GM21360 (cell line): ENCODE measurements around the gene ULBP2.
"Not testable (repeated sequence)": the region's sequence is repeated elsewhere in the genome, so short reads cannot be mapped to it uniquely, and the experiment has no call there.

Experiments
- ATAC-seq: cut with Tn5 transposase; IDR thresholded peaks from one replicate; pipeline ENCODE4 v1.9.1; 2021; ENCODE audit warnings: mild to moderate bottlenecking, moderate library complexity; ENCODE audit not compliant: unreplicated experiment

The ULBP2 gene

DNA sequence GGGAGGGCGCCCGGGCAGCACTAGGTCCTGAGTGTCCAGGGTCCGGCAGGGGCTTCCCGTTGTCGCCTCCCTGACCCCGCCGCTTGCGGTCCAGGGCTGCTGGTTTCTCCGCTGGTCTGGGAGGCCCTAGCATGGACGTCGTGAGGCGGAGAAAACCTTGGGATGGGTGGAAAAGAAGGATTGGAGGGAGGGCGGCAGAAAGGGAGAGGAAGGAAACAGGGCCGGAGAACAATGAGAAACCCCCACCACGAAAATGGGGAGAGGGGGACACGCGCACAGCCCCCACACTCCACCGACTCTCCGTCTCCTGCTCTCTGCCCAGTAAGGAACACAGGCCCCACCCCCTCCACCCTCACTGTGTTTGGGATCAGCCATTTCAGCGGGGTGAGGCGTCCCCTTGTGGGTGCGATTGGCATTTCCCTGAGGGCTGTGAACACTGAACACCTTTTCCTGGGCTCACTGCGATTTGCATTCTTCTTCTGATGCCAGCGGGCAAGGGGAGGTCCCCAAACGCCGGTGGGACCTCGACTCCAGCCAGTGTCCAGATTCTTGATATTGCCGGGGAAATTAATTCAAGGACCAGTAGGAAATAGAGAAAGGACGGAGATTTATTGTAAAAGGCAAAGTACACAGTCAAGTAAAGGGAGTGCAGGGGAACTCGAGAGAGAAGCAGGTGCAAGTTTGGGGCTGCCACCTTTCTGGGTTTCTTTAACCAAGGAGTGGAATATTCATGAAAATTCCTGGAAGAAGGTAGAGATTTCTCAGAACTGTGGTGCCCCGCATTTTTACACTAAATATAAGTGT lies 15.6 kb upstream of the ULBP2 start:
- peak; percentile 63 for ATAC-seq

DNA sequence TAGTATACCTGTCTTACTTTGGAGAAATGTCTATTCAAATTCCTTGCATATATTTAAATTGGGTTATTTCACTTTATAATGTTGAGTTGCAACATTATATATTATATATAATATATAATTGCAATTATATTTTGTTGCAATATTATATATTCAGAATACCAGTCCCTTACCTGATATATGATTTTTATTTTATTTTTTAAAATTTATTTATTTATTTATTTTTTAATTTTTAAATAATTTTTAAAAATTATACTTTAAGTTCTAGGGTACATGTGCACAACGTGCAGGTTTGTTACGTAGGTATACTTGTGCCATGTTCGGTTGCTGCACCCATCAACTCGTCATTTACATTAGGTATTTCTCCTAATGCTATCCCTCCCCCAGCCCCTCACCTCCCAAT lies 14.8 kb upstream of the ULBP2 start:
- ATAC-seq, result not testable (repeated sequence)

DNA sequence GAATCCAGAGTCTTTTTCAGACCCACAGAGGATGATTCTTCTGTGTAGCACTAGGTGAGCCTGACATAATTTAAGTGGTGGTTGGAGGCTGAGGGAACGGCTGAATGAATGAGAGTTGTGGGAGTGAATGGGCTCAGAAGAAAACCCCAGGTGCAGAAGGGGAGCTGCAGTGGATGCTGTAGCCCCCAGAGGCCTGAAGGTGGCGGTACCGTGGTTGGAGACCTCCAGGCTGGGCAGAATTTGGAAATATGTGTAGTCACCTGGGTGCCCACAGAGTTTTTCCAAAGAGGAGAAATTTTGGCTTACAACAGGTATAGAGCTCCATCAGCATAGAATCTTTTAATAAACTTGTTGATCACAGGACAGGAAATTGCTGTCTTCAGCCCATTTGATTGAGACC lies 12.4 kb upstream of the ULBP2 start:
- no peak for ATAC-seq

DNA sequence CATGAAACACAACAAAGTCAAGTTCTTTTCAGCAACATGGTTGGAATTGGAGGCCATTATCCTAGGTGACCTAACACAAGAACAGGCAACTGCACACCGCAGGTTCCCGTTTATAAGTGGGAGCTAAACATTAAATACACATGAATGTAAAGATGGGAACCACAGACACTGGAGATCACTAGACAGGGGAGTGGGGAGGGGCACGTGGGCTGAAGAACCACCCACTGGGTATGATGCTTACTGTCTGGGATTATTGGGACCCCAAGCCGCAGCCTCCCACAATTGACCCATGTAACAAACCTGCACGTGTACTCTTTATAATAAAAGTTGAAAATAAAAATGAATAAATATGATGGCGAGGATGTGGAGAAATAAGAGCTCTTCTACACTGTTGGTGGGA lies 10.3 kb upstream of the ULBP2 start:
- no peak for ATAC-seq

DNA sequence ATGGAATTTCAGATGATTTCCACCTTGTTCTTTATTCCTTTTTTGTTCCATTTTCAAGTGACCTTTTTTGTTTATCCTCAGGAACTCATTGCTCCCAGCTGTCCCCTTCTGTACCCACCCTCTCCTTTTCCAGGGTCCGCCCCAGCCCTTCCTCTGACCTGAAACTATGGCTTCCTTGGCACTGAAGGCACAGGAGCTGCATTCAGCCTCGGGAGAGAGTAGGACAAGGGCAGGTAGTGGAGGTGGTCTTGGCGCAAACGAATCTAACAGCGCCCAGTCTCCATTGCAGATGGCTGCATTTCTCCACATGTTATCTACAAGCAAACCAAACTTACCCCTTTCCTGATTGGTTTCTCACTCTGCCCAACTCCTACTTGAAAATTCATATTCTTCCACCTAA lies 8.8 kb upstream of the ULBP2 start:
- ATAC-seq, result no peak

DNA sequence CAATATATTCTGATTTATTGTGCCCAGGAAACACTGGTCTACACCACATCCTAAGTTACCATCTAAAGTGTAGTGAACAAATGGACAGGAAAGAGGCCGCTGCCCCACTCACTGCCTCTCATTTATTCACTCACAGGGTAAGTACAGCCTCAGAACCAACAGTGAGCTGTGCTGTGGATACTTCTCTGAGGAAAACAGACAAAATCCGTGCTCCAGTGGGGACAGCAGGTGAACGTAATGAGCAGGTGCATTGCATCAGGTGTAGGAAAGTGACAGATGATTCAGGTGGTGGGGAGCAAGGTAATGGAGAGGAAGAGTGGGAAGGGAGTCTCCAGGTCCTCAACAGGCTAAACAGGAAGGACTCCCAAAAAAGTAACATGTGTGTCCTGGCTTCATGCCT lies 8.4 kb upstream of the ULBP2 start:
- ATAC-seq, result no peak

DNA sequence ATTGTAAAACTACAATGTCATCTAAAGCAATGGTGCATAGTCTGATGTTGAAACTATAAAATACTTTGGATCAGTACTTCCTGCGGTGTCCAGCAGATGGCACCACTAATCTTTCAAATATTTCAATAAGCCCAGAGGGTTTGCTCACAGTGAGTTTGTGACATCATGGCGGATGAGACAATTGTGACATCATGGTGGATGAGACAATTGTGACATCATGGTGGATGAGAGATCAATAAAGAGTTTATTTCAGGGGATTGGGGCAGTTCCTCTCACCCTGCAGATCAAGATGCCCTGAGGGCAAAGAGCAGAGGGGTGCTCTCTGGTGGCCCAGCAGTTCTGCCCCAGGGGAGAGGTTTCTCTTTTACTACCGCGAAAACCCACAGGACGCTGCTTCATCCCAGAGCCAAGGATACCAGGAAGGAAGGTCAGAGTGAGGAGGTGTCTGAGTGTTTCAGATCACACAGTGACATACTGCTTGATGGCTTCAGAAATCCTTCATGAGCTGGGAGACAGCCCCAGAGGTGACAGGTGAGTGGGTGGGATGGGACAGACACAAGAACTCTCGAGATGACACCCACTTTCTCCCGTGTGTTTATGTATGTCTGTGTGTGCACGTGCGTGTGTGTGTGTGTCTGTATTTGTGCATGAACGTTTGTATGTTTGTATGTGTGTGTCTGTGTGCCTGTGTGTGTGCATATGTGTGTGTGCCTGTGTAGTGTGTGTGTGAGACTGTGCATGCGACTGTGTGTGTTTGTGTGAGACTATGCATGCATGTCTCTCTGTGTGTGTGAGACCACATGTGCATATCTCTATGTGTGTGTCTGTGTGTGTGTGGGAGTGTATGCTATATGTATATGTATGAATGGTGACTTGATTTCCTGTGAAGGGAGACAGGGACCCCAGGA lies 7.3 kb upstream of the ULBP2 start:
- no peak for ATAC-seq

DNA sequence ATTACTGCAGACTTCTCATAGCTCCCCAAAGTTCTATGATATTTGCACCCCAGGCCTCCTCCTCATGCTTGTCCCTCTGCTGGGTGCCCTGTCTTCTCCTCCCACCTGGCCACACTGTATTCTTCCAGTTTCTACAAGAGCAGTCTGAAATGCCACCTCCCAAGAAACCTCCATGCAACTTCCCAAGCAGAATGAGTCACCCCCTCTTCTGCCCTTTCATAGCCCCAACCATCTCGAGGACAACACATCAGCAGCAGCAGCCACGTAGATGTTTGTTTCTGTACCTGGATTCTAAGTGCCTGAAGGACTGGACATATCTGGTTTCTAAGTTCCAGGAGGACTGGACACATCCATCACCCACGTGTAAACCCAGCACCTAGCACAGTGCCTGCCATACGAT lies 6.6 kb upstream of the ULBP2 start:
- ATAC-seq, result no peak

DNA sequence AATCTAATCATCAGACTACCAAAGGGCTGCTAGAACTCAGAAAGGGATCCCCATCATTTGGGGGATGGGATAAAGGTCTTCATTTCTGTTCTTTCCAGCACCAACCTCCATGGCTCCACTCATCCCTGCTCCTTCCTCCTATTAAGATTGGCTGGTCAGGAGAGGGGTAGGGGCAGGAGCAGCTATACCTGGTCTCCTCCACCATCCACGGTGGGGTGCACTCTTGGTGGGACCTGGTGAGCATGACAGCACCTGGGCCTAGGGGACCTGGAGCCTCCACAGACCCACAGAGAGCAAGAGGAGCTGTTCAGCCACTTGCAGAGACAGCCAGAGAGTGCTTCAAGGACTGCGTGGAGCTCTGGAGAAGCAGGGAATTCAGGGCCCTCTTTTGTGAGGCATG lies 6.1 kb upstream of the ULBP2 start:
- ATAC-seq, result no peak

DNA sequence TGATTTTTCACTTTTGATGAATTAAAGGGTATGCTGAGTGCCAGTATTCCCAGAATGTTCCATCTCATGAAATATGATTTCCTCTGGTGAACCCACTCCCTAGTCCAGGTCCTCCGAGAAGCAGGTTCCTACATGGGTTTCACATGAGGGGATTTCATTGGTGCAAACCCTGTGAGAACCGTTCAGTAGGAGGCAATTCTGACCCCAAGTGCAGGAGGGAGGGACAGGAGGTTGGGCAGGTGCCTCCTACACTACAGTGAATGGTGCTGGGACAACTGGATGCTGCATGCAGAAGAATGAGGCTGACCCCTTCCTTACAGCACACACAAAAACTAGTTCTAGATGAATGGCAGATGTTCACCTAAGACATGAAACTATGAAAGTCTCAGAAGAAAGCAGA lies 5.1 kb upstream of the ULBP2 start:
- ATAC-seq, result no peak

DNA sequence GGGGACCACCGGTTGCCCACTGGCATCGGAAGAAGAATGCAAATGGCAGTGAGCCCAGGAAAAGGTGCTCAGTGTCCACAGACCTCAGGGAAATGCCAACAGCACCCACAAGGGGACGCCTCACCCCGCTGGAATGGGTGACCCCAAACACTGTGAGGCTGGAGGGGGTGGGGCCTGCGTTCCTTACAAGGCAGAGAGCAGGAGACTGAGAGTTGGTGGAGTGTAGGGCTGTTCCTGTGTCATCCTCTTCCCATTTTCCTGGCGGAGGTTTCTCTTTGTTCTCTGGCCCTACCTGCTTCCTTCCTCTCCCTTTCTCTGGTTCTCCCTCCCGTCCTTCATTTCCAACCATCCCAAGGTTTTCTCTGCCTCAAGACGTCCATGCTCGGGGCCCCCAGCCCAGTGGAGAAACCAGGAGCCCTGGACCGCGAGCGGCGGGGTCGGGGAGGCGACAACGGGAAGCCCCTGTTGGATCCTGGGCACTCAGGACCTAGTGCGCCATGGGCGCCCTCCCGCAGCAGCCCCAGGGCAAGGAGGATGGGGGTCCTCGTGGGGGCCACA lies 3.7 kb upstream of the ULBP2 start:
- ATAC-seq, result not testable (repeated sequence)

DNA sequence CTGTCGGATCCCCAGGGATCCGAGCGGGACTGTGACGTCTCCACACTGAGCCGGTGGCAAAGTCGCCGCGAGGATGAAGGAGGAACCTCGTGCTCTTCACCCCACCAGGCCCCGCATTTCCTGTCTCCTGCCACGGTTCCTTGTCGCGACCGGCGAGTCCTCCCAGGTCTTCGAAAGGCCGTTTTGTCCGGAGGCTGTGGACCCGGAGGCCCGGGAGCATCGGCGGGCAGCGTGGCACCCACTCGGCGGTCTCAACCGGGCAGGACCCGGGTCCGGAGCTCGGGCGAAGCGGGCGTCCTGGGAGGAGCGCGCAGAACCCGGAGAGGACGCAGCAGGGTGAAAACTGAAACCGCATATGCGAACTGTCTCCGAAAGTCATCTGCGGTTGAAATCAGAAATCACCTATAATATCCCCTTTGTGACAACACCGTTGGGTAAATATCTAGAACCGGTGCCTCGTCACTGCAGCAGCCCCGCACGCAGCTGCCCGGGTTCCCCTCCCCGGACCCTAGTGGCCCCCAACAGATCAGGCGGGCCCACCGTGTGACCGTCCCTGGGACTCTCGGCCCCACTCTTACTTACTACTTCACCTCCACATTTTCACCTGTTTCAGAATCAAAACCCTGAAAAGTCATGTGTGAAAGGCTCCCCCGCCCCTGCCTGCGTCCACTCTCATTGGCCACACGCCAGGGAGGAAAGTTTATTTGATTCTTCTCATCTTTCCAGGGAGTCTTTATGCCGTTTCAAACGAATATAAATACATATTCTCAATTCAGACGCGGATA lies 3.1 kb upstream of the ULBP2 start:
- peak; percentile 67 for ATAC-seq

DNA sequence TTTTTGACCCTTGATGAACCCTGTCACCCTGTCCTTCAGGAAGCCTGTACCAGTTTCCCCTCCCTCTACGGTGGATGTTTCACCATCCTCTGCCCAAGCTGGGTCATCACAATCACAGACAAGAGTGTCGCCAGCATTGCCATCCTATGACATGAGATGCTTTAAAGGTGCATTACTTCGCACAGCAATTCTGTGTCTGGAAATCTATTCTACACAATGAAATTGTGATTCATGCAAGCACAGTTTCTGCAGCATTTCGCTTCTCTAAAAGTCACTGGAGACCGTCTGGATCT lies 2.5 kb upstream of the ULBP2 start:
- ATAC-seq, result no peak

DNA sequence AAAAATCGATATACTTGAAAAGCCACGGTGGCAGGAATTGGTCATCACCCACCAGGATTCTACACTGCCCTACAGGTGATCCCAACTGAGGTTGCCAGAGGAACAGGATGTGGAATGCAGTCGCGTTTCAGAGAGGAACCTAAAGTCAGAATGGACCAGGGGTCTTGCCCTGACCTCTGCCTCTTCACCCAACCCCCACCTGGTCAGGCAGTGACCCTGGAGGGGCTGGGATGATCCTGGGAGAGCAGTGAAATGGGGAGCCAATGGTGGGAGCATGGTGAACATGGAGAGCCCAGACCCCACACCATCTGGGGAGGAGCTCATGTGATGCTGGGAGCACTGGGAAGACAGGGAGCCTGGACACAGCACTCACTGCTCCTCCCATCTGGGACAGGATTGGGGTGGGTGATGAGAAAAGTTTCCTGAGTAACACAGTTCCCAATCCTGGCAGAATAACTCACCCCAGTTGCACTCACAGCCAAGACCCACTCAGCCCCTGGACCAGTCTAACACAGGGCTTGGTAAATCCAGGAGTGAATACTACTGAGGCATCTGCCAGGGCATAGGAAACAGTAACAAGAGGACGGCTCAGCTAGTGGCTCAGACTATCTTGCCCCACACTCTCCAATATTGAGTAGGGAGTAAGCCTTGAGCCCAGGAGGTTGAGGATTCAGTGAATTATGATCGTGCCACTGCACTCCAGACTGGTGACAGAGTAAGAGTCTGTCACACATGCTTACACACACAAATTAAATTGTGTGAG lies 1.7 kb upstream of the ULBP2 start:
- no peak for ATAC-seq

DNA sequence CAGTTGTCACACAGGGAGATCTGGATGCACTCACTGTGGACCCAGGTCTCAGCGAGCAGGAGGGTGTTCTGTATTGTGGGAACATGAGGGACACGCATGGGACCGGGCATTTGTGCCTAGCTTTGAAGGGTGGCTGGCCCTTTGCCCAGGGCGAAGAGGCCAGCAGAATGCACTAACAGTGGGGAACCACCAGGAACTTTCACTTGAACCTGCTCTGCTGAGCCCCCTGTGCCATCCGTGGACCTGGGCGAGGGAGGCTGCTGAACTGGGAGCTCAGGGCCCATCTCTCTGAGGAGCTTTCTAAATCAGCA lies 1.2 kb upstream of the ULBP2 start:
- no peak for ATAC-seq

DNA sequence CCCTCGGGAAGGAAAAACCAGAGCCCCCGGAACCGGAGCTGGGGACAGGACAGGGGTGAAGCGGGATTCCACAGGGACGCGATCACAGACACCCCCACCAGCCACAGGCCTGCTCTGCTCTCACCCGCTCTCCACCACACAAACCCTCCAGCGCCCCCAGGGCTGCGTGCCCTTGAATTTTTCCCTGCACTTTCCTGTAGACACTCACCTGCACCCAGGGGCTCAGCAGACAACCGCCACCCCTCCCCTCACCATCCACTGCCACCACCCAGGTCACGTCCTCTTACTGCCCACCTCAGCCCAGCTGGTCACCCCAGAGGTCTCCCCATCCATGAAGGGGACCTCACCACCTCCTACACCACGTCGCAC lies 631 bp downstream of the ULBP2 start:
- ATAC-seq, result no peak

DNA sequence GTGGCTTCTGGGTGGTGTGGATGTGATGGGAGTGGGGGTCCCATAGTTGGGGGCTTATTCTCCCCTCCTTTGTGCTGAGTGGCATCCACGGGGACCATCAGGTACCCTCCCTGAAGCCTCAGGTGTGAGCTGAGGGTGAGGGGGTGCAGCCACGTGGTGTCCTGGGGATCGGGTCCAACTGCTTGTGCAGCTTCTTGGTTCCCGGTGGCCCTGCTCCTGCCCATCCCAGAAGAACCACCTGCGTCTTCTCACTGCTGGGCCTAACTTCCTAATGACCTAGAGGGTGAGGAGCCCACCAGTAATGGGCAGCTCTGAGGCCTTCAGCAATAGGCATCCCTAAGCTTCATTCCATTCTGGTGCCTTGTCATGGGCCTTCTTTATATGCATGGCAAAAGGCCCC lies 1.5 kb downstream of the ULBP2 start:
- not testable (repeated sequence) for ATAC-seq

DNA sequence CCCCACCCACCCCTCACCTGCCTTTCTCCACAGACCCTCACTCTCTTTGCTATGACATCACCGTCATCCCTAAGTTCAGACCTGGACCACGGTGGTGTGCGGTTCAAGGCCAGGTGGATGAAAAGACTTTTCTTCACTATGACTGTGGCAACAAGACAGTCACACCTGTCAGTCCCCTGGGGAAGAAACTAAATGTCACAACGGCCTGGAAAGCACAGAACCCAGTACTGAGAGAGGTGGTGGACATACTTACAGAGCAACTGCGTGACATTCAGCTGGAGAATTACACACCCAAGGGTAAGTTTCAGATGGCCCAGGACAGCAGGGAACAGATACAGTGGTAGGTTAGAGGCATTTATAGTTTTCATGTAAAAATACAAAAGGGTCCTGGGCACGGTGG lies 3.5 kb downstream of the ULBP2 start:
- ATAC-seq, result not testable (repeated sequence)

DNA sequence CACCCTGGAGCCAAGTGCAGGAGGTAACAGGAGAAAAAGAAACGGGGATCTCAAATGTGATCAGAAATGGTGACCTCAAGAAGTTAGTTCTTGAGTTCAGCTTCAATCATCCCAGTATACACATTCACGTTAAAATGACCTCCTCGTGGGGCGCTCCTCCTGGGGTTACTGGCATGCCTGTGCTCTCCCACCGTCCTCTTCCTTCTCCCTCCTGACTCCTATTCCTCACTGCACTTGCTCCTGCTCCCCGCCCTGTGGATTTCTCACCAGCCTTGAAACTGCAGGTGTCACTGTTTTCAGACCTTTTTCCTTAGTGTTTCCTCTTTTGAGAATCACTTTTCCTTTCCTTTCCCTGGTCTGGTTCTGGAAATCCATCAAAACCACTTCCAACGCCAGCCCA lies 4.8 kb downstream of the ULBP2 start:
- not testable (repeated sequence) for ATAC-seq

DNA sequence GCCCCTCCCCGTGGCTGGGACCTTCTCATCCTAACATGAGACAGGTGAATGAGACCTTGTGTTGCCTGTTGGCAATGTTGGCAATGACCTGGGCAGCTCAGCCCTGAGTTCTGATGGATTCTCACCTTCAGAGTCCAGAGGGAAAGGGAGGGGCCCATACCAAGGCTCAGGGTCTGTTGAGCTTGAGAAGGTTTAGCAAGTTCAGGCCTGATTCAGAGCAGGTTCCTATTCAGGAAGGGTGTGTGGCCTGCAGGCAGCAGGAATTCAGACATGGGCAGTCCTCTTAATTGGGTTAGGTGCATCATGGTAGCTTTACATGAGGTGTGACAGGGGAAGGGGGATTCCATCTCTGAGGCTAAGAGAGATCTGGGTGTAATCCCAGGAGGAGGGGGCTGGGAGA lies 5.7 kb downstream of the ULBP2 start:
- ATAC-seq, result not testable (repeated sequence)

DNA sequence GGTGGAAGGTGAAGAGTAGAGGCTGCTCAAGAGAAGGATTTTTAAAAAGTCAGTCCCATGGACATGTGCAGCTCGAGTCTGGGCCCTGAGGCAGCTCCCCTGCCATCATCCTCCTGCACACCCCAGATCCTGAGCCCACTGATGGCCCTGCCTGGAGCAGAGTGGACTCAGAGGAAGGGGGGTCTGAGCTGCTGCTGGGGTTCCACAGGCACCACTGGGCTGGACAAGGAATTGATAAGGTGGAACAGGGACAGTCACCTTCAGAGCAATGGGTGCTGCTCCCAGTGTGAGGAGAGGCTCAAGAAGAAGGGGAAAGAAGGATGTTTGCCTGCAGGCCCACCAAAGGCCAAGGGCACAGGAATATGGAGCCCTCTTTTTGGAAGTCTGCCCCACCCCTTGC lies 6.2 kb downstream of the ULBP2 start:
- ATAC-seq, result no peak
